GM10847 (cell line): ENCODE results near the gene TCERG1L.

Experiments used
- POLR2A ChIP-seq: IDR thresholded peaks from 2 replicates; pipeline ENCODE4 v1.6.1; 2011; ENCODE audit not compliant: insufficient read length; ENCODE audit errors: extremely low read depth

The TCERG1L gene

GRCh38 chr10:131132681-131133080 lies 178.8 kb downstream of the TCERG1L start:
- no peak for TF ChIP-seq POLR2A

- TF ChIP-seq POLR2A: no peak
Observed at GRCh38 chr10:131131726-131132591, 179.6 kb downstream of the TCERG1L start.

- TF ChIP-seq POLR2A: no peak
Observed at GRCh38 chr10:131130025-131130424, 181.5 kb downstream of the TCERG1L start.

GRCh38 chr10:131129544-131129943 lies 182.0 kb downstream of the TCERG1L start:
- TF ChIP-seq POLR2A: no peak

- no peak for TF ChIP-seq POLR2A
Observed at GRCh38 chr10:131128731-131129130, 182.8 kb downstream of the TCERG1L start.

- no peak for TF ChIP-seq POLR2A
Observed at GRCh38 chr10:131127610-131128009, 183.9 kb downstream of the TCERG1L start.

- no peak for TF ChIP-seq POLR2A
Observed at GRCh38 chr10:131127138-131127589, 184.4 kb downstream of the TCERG1L start.

GRCh38 chr10:131126321-131127137 lies 185.0 kb downstream of the TCERG1L start:
- TF ChIP-seq POLR2A: no peak

- TF ChIP-seq POLR2A: no peak
Observed at GRCh38 chr10:131125511-131126225, 185.9 kb downstream of the TCERG1L start.

- TF ChIP-seq POLR2A: no peak
Observed at GRCh38 chr10:131124945-131125344, 186.6 kb downstream of the TCERG1L start.

- no peak for TF ChIP-seq POLR2A
Observed at GRCh38 chr10:131123496-131123895, 188.0 kb downstream of the TCERG1L start.

- no peak for TF ChIP-seq POLR2A
Observed at GRCh38 chr10:131121511-131122035, 189.9 kb downstream of the TCERG1L start.

GRCh38 chr10:131119626-131120355 lies 191.7 kb downstream of the TCERG1L start:
- TF ChIP-seq POLR2A: no peak

GRCh38 chr10:131117416-131118212 lies 193.9 kb downstream of the TCERG1L start:
- TF ChIP-seq POLR2A: no peak
